SK-N-MC (cell line): ENCODE data around the gene CFDP1.

ENCODE experiments used
- DNase-seq: peaks from one replicate; pipeline ENCODE4 v3.0.0-alpha.2; 2011; ENCODE audit warnings: low read depth, low spot score
- H3K27ac ChIP-seq: fragments of 200-600 bp; sonication (generic); 2 replicates; pipeline ENCODE4 v1.5.1; 2016; ENCODE audit warnings: mixed run types
- H3K36me3 ChIP-seq: fragments of 200-600 bp; sonication (generic); 2 replicates; pipeline ENCODE4 v1.6.1; 2017; ENCODE audit warnings: antibody characterized with exemption, low read length, mixed read lengths; ENCODE audit not compliant: insufficient read depth
- H3K4me3 ChIP-seq: fragments of 200-600 bp; sonication (generic); 2 replicates; pipeline ENCODE4 v1.5.1; 2016
- H3K9ac ChIP-seq: fragments of 200-600 bp; sonication (generic); 2 replicates; pipeline ENCODE4 v1.8.0; 2017; ENCODE audit warnings: mixed run types, mixed read lengths; ENCODE audit not compliant: insufficient read length
- H3K9me3 ChIP-seq: fragments of 200-600 bp; sonication (generic); 2 replicates; pipeline ENCODE4 v1.6.1; 2017; ENCODE audit warnings: low read depth, mild to moderate bottlenecking, antibody characterized with exemption, low read length, moderate library complexity, mixed read lengths
- EZH2 ChIP-seq: fragments of 200-600 bp; sonication (generic); IDR thresholded peaks from one replicate; pipeline ENCODE4 v1.6.1; 2017; ENCODE audit warnings: antibody characterized with exemption
- FOXP2 ChIP-seq: optimal IDR thresholded peaks from 2 replicates; pipeline ENCODE3; 2011; ENCODE audit warnings: mild to moderate bottlenecking, moderate library complexity; ENCODE audit not compliant: insufficient read depth; ENCODE audit errors: extremely low read length, control extremely low read depth
- POLR2AphosphoS5 ChIP-seq: IDR thresholded peaks from 2 replicates; pipeline ENCODE4 v1.6.1; 2012; ENCODE audit warnings: mild to moderate bottlenecking, low read depth, low read length, borderline replicate concordance

Gene CFDP1

DNA sequence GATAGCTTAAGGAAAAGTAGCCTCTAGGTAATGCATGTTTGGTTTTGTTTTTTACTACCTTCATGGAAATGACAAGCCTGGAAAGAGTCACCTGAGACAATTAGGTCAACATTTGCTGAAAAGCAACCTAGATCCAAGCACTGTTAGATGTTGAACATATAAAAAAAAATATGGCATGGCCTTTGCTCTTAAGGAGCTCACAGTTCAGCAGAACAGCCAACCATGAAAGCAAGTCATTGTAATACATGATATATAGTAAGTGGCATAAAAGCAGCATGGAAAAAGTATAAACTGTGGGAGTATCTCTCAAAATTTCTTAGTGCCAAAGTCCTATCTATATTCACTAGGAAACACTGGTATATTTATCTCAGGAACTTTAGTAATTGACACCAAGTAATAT is 31.6 kb downstream of the CFDP1 start:
- TF ChIP-seq EZH2 (no peak), FOXP2 (no peak), POLR2AphosphoS5 (no peak)
- Histone ChIP-seq H3K36me3 (0 out of 2 replicates have a peak, but pooled peaks cover 3% of the 10 kb centered on the region), H3K9ac (no peak overlapping the region), H3K4me3 (no peak overlapping the region), H3K27ac (no peak overlapping the region), H3K9me3 (no peaks in the 10 kb centered on the region)
- no peak for DNase-seq

DNA sequence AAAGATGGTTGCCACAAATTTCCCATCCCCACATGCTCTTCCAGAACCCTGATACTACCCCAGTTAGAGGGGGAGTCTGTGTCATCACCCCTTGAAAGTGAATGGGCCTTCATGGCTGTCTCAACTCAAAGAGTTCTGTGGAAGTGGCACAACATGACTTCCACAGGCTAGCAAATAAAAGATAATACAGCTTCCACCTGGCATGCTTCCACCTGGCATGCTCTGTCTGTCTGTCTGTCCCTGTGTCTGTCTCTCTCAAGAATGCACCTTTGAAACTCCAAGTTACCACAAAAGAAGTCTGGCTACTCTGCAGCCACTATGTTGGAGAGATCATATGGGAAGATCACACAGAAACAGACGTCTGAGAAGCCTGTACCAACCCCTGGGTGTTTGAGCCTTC is 35.0 kb downstream of the CFDP1 start:
- no peak overlapping the region for H3K9ac ChIP-seq
- no peak for DNase-seq
- H3K4me3 ChIP-seq, result no peak overlapping the region
- H3K36me3 ChIP-seq, result peaks cover 11% of the 10 kb centered on the region; the same call in 1 of the 2 replicates
- TF ChIP-seq FOXP2 (no peak), POLR2AphosphoS5 (no peak), EZH2 (no peak)
- no peaks in the 10 kb centered on the region for H3K9me3 ChIP-seq
- no peak overlapping the region for H3K27ac ChIP-seq

DNA sequence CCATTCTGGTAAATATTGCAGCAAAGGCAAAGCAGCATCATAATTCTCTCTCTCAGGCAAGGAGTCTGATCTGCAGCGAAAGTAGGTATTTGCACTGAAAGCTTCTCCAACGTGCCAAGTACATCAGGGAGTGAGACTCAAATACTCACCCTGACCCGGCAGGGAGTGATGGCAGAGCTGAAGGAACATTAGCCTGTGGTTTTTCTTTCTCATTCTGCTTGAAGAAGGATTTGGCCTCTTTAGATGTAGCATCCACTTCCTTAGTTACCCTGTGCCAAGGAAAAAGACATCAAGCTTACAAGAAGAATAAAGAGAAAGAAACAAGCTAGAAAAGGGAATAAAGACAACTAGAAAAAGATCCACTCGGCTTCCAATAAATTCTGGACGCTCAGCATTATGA is 38.4 kb downstream of the CFDP1 start:
- TF ChIP-seq FOXP2, result no peak
- no peak for TF ChIP-seq EZH2
- TF ChIP-seq POLR2AphosphoS5, result no peak
- Histone ChIP-seq H3K36me3 (peaks cover 15% of the 10 kb centered on the region; the same call in 1 of the 2 replicates), H3K9ac (no peak overlapping the region), H3K4me3 (no peak overlapping the region), H3K9me3 (no peaks in the 10 kb centered on the region), H3K27ac (no peak overlapping the region)
- no peak for DNase-seq

DNA sequence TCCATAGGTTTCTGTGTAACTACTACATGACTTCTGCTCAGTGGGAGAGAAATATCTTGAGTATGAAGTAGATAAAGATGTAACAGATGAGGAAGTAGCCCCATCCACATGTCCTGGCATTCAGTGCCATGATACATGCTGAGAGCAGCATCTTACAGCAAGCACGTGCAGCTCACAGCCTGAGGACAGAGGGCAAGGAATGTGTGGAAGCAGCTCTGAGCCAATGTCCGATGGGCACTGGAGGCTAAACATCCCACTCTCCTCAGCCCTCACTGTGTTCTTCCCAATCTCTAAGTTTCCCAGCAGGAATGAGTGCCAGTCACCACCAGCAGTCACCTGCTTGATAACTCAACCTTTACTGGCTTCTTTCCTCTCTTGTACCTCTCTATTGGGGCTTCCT is 40.4 kb downstream of the CFDP1 start:
- Histone ChIP-seq H3K9me3 (no peaks in the 10 kb centered on the region), H3K4me3 (no peak overlapping the region), H3K27ac (no peak overlapping the region), H3K36me3 (peaks cover 15% of the 10 kb centered on the region; the same call in 1 of the 2 replicates), H3K9ac (no peak overlapping the region)
- TF ChIP-seq FOXP2 (no peak), POLR2AphosphoS5 (no peak), EZH2 (no peak)
- DNase-seq, result no peak

DNA sequence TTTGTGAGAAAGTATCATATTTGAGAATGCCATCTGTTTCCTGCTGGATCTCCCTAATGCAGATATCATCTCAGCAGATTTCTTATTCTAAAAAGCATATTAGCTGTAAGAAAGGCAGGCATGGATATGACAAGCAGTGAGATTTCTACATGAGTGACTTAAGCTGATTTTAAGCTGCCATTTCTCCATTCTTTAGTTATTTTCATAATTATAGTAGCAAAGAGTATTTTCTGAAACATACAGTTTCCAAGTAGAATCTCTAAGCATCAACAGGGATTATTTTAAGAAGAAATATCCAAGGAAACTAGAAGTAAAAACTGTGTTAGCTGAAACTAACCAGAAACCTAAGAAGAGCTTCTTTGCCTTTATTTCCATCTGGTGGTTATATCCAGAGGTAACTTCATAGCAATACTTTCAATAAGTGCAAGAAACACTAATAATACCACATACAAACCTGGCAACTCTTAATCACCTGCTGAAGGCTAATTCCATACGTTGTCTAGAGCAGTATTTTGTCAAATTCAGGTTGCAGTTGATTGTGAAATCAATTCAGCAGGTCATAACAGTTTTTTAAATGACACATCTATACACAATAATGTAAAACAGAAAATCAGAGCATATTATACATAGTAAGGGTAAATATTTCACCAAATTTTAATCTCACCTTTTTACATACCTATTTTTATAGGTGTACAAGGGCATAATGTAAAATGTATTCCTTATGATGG is 42.2 kb downstream of the CFDP1 start:
- Histone ChIP-seq H3K36me3 (peaks cover 15% of the 10 kb centered on the region; the same call in 1 of the 2 replicates), H3K27ac (no peak overlapping the region), H3K9ac (no peak overlapping the region), H3K4me3 (no peak overlapping the region), H3K9me3 (no peaks in the 10 kb centered on the region)
- DNase-seq, result no peak
- TF ChIP-seq FOXP2 (no peak), POLR2AphosphoS5 (no peak), EZH2 (no peak)

DNA sequence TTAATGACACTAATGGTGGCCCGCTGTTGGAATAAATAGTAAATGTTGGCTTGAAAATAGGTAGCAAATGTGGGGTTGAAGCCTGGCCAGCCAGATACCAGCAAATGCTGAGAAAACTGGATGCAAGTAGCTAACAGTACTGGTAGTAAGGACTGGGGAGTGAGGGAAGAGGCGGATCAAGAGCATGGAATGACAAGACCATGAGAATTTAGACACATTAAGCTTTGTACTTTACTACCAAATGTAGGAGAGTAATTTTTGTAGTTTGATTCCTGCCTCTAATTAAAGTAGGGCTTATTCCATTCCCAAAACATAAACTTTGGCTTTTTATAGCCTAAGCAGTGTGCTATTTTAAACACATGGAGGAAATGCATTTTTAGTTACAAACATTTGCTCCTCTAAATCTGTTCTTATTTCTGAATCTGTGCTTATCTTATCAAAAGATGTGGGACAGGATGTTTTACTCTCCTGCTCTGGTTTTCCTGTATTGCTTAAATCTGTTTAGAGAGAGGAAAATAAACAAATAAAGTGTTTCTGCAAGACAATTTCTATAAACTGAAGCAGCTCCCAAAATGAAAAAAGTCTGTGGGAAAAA is 44.1 kb downstream of the CFDP1 start:
- H3K9ac ChIP-seq, result no peak overlapping the region
- no peak overlapping the region for H3K4me3 ChIP-seq
- DNase-seq, result no peak
- H3K36me3 ChIP-seq, result peaks cover 10% of the 10 kb centered on the region; the same call in 1 of the 2 replicates
- no peak overlapping the region for H3K27ac ChIP-seq
- TF ChIP-seq POLR2AphosphoS5 (no peak), FOXP2 (no peak), EZH2 (no peak)
- H3K9me3 ChIP-seq, result no peaks in the 10 kb centered on the region

DNA sequence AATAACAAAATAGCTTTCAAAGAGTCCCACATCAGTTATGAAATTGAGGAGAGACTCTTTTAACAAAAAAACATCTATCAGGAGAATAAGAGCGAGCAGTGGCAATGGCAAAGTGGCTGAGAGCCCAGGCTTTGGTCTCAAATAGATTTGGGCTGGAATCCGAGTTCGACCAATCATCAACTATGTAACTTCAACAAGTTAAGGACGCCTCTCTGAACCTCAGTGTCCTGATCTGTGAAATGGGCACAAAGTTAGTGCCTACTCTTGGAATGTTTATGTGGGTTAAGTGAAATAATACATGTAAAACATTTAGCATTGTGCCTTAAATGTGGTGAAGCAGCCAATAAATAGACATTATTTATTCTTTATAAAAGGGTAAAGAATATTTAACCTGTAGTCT is 45.4 kb downstream of the CFDP1 start:
- DNase-seq, result no peak
- H3K36me3 ChIP-seq, result peaks cover 6% of the 10 kb centered on the region; the same call in 1 of the 2 replicates
- H3K27ac ChIP-seq, result no peak overlapping the region
- no peak overlapping the region for H3K4me3 ChIP-seq
- no peak overlapping the region for H3K9ac ChIP-seq
- TF ChIP-seq POLR2AphosphoS5 (no peak), FOXP2 (no peak), EZH2 (no peak)
- H3K9me3 ChIP-seq, result no peaks in the 10 kb centered on the region

DNA sequence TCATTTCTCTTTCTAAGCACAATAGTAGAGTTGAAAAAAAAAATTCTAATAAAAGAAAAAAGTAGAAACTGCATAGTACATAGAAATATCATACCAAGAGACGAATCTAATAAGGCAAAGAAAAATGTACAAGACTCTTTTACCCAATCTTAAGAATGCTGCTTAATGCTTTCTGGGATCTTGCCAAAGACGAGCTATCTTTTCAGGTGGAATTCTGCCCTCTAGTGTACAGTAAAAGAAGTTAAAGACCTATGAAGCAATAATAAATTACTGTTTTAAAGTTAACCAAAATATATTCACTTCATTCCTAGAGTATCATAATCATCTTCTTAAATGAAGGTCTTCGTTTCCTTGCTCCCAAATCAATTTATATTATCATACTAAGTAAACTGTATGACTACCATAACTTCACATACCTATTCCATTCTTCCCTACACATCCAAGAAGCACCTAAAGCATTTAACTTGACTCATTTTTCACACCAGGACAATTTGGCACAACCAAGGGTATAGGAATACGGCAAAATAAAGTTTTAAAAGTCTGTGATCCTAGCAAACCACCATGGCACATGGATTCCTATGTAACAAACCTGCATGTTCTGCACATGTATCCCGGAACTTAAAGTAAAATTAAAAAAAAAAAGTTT is 47.7 kb downstream of the CFDP1 start:
- peak; percentile 48 for DNase-seq
- Histone ChIP-seq H3K4me3 (no peak overlapping the region), H3K9me3 (no peaks in the 10 kb centered on the region), H3K36me3 (no peaks in the 10 kb centered on the region; the same call in 1 of the 2 replicates), H3K27ac (peak overlapping the region; percentile 31; the same call in 1 of the 2 replicates), H3K9ac (no peak overlapping the region)
- no peak for TF ChIP-seq POLR2AphosphoS5
- no peak for TF ChIP-seq EZH2
- no peak for TF ChIP-seq FOXP2
